NCI-H2107 treated with DMSO at 0.1 percent for 48 hours (cell line): Measurements from ENCODE around the gene PARD3B.

Experiments used
- DNase-seq: peaks from one replicate; lab custom pipeline; 2025; ENCODE audit not compliant: unreplicated experiment; lab: John Stamatoyannopoulos, UW

Gene PARD3B

GRCh38 chr2:204744506-204744905, 199.2 kb downstream of the PARD3B start:
- no peak for DNase-seq

GRCh38 chr2:204748286-204748685, 203.0 kb downstream of the PARD3B start:
- DNase-seq = no peak

- DNase-seq = no peak
Measured at GRCh38 chr2:204749319-204749718, 204.0 kb downstream of the PARD3B start.

GRCh38 chr2:204750389-204750788, 205.1 kb downstream of the PARD3B start:
- no peak for DNase-seq

- DNase-seq = no peak
Measured at GRCh38 chr2:204751472-204751871, 206.2 kb downstream of the PARD3B start.

GRCh38 chr2:204753841-204754240, 208.6 kb downstream of the PARD3B start:
- DNase-seq = no peak

GRCh38 chr2:204754898-204755297, 209.6 kb downstream of the PARD3B start:
- DNase-seq = no peak

- no peak for DNase-seq
Measured at GRCh38 chr2:204763974-204764703, 218.9 kb downstream of the PARD3B start.

- no peak for DNase-seq
Measured at GRCh38 chr2:204770735-204771134, 225.5 kb downstream of the PARD3B start.

- DNase-seq = no peak
Measured at GRCh38 chr2:204771721-204772120, 226.4 kb downstream of the PARD3B start.

GRCh38 chr2:204772546-204772945, 227.3 kb downstream of the PARD3B start:
- DNase-seq = no peak

- DNase-seq = no peak
Measured at GRCh38 chr2:204775766-204776165, 230.5 kb downstream of the PARD3B start.

GRCh38 chr2:204776781-204777559, 231.7 kb downstream of the PARD3B start:
- no peak for DNase-seq

GRCh38 chr2:204779771-204780170, 234.5 kb downstream of the PARD3B start:
- DNase-seq = no peak

GRCh38 chr2:204781941-204782340, 236.7 kb downstream of the PARD3B start:
- no peak for DNase-seq

GRCh38 chr2:204790076-204790475, 244.8 kb downstream of the PARD3B start:
- DNase-seq = no peak

GRCh38 chr2:204791230-204791629, 246.0 kb downstream of the PARD3B start:
- DNase-seq = no peak

GRCh38 chr2:204794624-204795023, 249.3 kb downstream of the PARD3B start:
- no peak for DNase-seq

- no peak for DNase-seq
Measured at GRCh38 chr2:204795156-204795555, 249.9 kb downstream of the PARD3B start.

- no peak for DNase-seq
Measured at GRCh38 chr2:204796581-204796980, 251.3 kb downstream of the PARD3B start.

- no peak for DNase-seq
Measured at GRCh38 chr2:204799791-204800190, 254.5 kb downstream of the PARD3B start.

GRCh38 chr2:204808494-204808893, 263.2 kb downstream of the PARD3B start:
- no peak for DNase-seq
